PFSK-1 (cell line): ENCODE data around the gene ZFYVE27.

ENCODE experiments used
- POLR2AphosphoS5 ChIP-seq: IDR thresholded peaks from 2 replicates; pipeline ENCODE4 v1.6.1; 2012; ENCODE audit warnings: low read depth, mild to moderate bottlenecking, control low read depth, low read length, moderate library complexity
- SIN3A ChIP-seq: IDR thresholded peaks from 2 replicates; pipeline ENCODE4 v1.6.1; 2012; ENCODE audit warnings: mild to moderate bottlenecking, low read length, moderate library complexity, borderline replicate concordance; ENCODE audit not compliant: insufficient read depth
- TAF1 ChIP-seq: IDR thresholded peaks from 2 replicates; pipeline ENCODE4 v1.6.1; 2012; ENCODE audit warnings: low read length, control low read depth, borderline replicate concordance; ENCODE audit not compliant: insufficient read depth

DNA sequence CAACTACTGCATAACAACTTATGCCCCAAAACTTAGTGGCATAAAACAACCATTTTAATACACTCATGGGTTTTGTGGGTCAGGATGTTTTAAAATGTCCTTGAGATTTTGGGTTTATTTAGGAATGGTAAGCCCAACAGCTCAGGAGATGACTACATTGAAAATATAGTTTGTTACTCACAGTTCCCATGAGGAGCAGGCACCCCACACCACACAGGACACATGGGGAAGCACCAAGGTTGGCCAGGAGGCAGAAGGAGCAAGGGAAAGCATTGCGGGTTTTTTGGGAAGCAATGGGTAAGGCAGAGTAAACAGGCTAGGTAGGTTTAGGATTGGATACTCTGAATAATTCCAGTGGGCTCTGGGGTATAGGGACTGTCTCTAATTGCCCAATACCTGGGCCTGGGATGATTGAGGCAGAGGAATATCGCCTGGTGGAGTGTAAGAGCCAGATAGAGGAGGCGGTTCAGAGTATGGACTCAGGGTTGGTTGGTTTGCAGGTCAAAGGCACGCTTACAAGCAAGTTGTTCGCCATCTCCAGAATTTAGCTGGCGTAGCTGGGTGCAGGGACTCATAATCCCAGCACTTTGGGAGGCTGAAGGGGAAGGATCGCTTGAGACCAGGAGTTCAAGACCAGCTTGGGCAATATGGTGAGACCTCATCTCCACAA lies 33.4 kb upstream of the ZFYVE27 start:
- TF ChIP-seq POLR2AphosphoS5: no peak
- TF ChIP-seq SIN3A: no peak
- TF ChIP-seq TAF1: no peak
